Heart left ventricle (tissue), 13 donors: ENCODE measurements around the gene ENGASE.

Source experiments
- POLR2A ChIP-seq, 2 donors: fragments of 450-650 bp; IDR thresholded peaks; one replicate each; pipeline ENCODE4 v1.6.1; 2017; ENCODE audit warnings: antibody characterized with exemption in 2 of 2, mild to moderate bottlenecking in 2 of 2, moderate library complexity in 2 of 2
- TF ChIP-seq, protein P1 (sequence below), 12 donors: fragments of 200-600 bp; sonication (generic) in 4 of 12; IDR thresholded peaks; one replicate each; pipeline versions ENCODE4 v1.5.0 to v1.8.0; 2018 to 2022; ENCODE audit warnings: antibody characterized with exemption in 12 of 12, mild to moderate bottlenecking in 5 of 12
- donor health status: ischemic (EF 13 %, LVEDD 7.1; RV severe dilation, severe dysfunction).
- donor health status: DM: no; HTN: yes; CAD: no.
- donor health status: DM: no; HTN: no; CAD: no.
- donor health status: ischemic (EF 25% LVEDD 6.9; RV normal size, moderate dysfunction).
- donor health status: ischemic (EF 25% LVEDD 5.7; RV mildly dilated, moderate dysfunction).
- donor health status: ischemic (EF 35%, LVEDD 5.7; RV mildly dilated, moderate dysfunction).
- donor health status: nonischemic (EF 11% LVEDD 7.7; RV severe dilation, severe dysfunction).
- donor health status: DM: yes; HTN: yes; CAD: no.
- donor health status: PGD.
- donor health status: ischemic (EF 29% LVEDD 5.4; RV normal size, mild dysfunction).
- donor health status: nonischemic (EF 23%, LVEDD 6.1; RV moderate dilation, normal function).

DNA sequence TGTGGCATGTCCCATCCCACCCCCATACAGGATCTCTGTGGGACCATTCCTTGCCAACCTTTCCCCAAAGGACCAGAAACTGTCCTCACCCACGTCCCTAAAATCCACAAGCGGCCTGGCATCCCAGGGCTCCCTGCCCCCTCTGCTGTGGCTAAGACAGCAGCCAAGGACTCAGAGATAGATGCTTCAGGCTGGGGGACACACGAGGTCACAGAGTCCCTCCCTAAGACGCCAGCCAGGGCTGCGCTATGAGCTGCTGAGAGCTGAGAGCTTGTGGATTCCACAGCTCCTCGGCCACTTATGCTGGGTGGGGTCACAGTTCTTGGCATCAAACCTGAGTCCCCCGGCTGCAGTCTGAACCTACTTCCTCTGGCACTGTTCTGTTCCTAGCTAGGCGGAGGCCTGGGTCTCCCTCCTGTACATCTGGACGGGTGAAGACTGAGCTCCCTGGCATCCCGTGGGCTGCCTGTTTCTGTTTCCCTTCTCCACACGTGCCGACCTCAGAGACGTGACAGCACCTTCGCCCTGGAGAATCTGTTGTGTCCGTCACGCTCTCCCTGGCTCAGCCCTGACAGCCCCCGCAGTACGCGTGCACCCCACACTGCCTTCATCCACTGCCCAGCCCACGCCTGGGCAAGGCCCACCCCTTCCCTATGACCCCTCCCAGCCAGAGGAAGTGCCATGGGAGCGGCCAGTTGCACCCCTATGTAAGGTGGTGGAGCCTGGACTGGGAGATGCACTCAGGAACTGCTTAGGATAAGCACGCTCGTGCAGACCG, 61.2 kb downstream of the ENGASE start:
- TF ChIP-seq, protein P1, sequence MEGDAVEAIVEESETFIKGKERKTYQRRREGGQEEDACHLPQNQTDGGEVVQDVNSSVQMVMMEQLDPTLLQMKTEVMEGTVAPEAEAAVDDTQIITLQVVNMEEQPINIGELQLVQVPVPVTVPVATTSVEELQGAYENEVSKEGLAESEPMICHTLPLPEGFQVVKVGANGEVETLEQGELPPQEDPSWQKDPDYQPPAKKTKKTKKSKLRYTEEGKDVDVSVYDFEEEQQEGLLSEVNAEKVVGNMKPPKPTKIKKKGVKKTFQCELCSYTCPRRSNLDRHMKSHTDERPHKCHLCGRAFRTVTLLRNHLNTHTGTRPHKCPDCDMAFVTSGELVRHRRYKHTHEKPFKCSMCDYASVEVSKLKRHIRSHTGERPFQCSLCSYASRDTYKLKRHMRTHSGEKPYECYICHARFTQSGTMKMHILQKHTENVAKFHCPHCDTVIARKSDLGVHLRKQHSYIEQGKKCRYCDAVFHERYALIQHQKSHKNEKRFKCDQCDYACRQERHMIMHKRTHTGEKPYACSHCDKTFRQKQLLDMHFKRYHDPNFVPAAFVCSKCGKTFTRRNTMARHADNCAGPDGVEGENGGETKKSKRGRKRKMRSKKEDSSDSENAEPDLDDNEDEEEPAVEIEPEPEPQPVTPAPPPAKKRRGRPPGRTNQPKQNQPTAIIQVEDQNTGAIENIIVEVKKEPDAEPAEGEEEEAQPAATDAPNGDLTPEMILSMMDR (IDR thresholded peaks at IDR 0.05): no peak
- TF ChIP-seq POLR2A (IDR thresholded peaks at IDR 0.05): no peak
